ENCODE data around the gene LRRC56.

LRRC56 gene

DNA sequence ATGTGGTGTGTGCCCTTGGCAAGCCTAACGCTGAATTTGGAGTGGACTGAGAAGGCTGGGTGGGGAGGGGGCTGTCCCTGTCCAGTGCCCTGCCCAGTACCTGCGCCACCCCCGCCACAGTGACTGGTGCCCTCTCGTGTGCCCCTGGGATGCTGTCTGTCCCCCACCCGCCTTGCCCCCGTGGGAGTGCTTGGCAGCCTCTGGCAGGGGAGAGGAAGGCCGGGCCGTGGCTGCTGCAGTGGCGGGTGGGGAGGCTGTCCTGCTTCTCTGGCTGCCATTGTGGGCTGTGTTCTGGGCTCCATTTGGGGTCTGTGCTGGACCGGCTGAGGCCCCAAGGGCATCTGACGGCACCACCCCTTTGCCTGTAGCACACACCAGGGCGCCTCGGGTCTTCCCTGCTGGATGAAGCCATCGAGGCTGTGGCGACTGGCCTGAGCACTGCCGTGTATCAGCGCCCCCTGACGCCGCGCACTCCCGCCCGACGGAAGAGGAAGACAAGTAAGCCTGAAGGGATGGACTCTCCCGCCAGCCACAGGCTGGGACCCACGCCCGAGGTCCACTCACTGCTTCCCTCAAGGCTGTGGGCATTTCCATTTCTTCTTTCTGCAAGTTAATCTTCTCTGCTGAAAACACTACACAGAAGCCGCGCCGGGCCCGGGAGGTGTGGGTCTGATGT is 60.8 kb downstream of the LRRC56 start:
- no peak for TF ChIP-seq SIN3A (IDR thresholded peaks at IDR 0.05; ENCODE audit: borderline replicate concordance, insufficient read depth, low read length)
- TF ChIP-seq POLR2AphosphoS5 (IDR thresholded peaks at IDR 0.05; ENCODE audit: low read depth, low read length): no peak
- no peak for TF ChIP-seq TAF1 (IDR thresholded peaks at IDR 0.05; ENCODE audit: borderline replicate concordance, insufficient read depth, low read length)
- TF ChIP-seq FOXP2 (optimal IDR thresholded peaks at IDR 0.05; ENCODE audit: borderline replicate concordance, extremely low read depth, extremely low read length, insufficient read depth): no peak
- TF ChIP-seq, protein P1, sequence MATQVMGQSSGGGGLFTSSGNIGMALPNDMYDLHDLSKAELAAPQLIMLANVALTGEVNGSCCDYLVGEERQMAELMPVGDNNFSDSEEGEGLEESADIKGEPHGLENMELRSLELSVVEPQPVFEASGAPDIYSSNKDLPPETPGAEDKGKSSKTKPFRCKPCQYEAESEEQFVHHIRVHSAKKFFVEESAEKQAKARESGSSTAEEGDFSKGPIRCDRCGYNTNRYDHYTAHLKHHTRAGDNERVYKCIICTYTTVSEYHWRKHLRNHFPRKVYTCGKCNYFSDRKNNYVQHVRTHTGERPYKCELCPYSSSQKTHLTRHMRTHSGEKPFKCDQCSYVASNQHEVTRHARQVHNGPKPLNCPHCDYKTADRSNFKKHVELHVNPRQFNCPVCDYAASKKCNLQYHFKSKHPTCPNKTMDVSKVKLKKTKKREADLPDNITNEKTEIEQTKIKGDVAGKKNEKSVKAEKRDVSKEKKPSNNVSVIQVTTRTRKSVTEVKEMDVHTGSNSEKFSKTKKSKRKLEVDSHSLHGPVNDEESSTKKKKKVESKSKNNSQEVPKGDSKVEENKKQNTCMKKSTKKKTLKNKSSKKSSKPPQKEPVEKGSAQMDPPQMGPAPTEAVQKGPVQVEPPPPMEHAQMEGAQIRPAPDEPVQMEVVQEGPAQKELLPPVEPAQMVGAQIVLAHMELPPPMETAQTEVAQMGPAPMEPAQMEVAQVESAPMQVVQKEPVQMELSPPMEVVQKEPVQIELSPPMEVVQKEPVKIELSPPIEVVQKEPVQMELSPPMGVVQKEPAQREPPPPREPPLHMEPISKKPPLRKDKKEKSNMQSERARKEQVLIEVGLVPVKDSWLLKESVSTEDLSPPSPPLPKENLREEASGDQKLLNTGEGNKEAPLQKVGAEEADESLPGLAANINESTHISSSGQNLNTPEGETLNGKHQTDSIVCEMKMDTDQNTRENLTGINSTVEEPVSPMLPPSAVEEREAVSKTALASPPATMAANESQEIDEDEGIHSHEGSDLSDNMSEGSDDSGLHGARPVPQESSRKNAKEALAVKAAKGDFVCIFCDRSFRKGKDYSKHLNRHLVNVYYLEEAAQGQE (IDR thresholded peaks at IDR 0.05; ENCODE audit: insufficient read depth in 1 of 2, low read depth in 2 of 2, low read length in 2 of 2): no peak

DNA sequence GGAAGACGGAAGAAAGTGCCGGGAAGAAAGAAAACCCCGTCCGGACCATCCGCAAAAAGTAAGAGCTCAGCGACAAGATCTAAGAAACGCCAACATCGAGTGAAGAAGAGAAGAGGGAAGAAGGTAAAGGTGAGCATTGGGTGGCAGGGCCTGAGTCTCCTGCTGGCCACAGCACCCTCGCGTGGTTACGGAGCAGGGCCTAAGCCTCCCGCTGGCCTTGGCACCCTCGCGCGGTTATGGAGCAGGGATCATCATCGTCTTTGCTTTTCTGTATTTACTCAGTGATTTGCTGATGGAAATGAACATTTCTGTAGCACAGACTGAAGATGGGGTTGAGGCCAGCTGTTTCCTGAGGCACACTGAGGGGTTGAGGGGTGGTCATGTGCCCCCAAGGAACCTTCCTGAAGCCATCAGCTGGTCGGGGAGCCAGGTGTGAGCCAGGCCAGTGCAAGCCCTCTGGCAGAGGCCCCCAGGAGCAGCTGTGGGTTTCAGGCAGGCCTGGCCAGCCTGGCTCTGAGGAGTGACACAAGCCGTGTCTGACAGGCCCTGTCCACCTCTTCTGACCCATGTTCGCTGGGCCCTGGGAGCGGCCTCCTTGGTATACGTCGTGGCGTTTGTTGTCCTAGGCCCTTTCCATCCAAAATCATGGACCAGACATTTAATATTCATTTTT is 64.4 kb downstream of the LRRC56 start:
- TF ChIP-seq, protein P1 (IDR thresholded peaks at IDR 0.05; ENCODE audit: insufficient read depth in 1 of 2, low read depth in 2 of 2, low read length in 2 of 2): no peak
- TF ChIP-seq TAF1 (IDR thresholded peaks at IDR 0.05; ENCODE audit: borderline replicate concordance, insufficient read depth, low read length) (no peak), POLR2AphosphoS5 (IDR thresholded peaks at IDR 0.05; ENCODE audit: low read depth, low read length) (no peak), FOXP2 (optimal IDR thresholded peaks at IDR 0.05; ENCODE audit: borderline replicate concordance, extremely low read depth, extremely low read length, insufficient read depth) (no peak), SIN3A (IDR thresholded peaks at IDR 0.05; ENCODE audit: borderline replicate concordance, insufficient read depth, low read length) (no peak)

DNA sequence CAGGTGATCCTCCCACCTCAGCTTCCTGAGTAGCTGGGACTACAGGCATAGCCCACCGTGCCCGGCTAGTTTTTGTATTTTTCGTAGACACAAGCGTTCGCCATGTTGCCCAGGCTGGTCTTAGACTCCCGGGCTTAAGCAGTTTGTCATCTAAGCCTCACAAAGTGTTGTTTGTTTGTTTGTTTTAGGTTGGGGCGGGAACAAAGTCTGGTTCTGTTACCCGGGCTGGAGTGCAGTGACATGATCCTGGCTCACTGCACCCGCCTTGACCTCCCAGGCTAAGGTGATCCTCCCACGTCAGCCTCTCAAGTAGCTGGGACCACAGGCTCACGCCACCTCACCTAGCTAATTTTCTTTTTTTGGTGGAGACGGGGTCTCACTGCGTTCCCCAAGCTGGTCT is 65.8 kb downstream of the LRRC56 start:
- TF ChIP-seq, protein P1 (IDR thresholded peaks at IDR 0.05; ENCODE audit: insufficient read depth in 1 of 2, low read depth in 2 of 2, low read length in 2 of 2): no peak
- TF ChIP-seq TAF1 (IDR thresholded peaks at IDR 0.05; ENCODE audit: borderline replicate concordance, insufficient read depth, low read length) (no peak), POLR2AphosphoS5 (IDR thresholded peaks at IDR 0.05; ENCODE audit: low read depth, low read length) (no peak), FOXP2 (optimal IDR thresholded peaks at IDR 0.05; ENCODE audit: borderline replicate concordance, extremely low read depth, extremely low read length, insufficient read depth) (no peak), SIN3A (IDR thresholded peaks at IDR 0.05; ENCODE audit: borderline replicate concordance, insufficient read depth, low read length) (no peak)
